Jurkat, Clone E6-1 (cell line): Measurements from ENCODE around the gene CBX8. TPM values are rescaled to one million over a fixed set of nuclear protein-coding genes. Genes with fewer than 3 reads are reported as not detected.

ENCODE experiments used
- DNase-seq: peaks from one replicate; pipeline ENCODE4 v3.0.0-alpha.2; 2011; ENCODE audit warnings: low read depth, low spot score
- H3K4me3 ChIP-seq: 2 replicates; pipeline ENCODE4 v1.5.1; 2011; ENCODE audit warnings: mild to moderate bottlenecking, low read length, control low read depth, moderate library complexity
- polyA plus RNA-seq: library from polyadenylated mRNA; unstranded; fragments of >200 nt; gene quantifications from one replicate; pipeline ENCODE4 v1.2.1, GENCODE V29; 2012; ENCODE audit warnings: missing spikeins; ENCODE audit not compliant: insufficient read length, insufficient read depth

Gene CBX8
- 17.0 TPM for polyA plus RNA-seq

- DNase-seq, result peak; percentile 99
- H3K4me3 ChIP-seq, result peak within 1 kb of the TSS; percentile 65
These were observed at the start of gene CBX8 for GRCh38 chr17:79796763-79797491. TSS of gene CBX8 (minus strand) at chr17:79797077. CDS start at chr17:79796998, 79 bp downstream.

GRCh38 chr17:79845601-79845949 is 48.7 kb upstream of the CBX8 start:
- no peak for DNase-seq

DNA sequence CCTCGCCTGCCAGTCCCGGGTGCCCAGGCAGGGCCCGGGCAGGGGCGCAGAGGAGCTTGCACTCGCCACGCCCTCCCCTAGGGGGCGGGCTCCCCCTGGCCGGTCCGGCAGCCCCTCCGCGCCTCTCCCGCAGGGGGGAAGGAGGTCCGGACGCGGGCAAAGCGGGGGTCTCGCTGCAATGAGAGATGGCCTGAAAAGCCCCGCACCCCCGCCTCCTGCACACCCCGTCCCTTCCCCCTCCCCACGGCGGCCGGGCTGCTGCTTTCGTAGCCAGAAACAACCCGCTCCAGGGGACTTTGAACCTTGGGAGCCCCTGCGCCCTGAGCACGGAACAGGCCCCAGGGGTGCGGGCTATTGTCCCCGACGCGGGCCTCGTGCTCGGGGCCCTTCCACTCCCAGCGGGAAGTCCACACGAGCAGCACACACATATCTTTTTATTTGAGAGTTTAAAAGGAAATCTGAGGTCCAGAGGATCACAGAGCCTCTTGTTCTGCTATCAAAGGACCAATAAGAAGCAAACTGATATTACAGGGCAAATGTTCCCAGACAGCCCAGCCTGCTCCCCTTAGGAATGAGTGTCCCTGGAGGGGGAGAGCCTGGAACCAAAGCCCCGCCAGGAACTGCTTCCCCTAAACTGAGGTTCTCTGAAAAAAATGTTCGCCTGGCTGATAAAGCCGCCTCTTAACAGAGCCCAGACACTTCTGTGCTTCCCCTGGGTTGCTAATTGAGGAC is 48.2 kb upstream of the CBX8 start:
- no peak for DNase-seq
- H3K4me3 ChIP-seq, result no peak overlapping the region

More at GRCh38 chr17:79845601-79845949, 48.7 kb upstream of the CBX8 start:
- no peak overlapping the region for H3K4me3 ChIP-seq

GRCh38 chr17:79843816-79844800 is 47.2 kb upstream of the CBX8 start:
- peak overlapping the region; percentile 28 for H3K4me3 ChIP-seq
- DNase-seq, result no peak

GRCh38 chr17:79843474-79843815 is 46.6 kb upstream of the CBX8 start:
- DNase-seq, result no peak
- H3K4me3 ChIP-seq, result peak overlapping the region; percentile 28

DNA sequence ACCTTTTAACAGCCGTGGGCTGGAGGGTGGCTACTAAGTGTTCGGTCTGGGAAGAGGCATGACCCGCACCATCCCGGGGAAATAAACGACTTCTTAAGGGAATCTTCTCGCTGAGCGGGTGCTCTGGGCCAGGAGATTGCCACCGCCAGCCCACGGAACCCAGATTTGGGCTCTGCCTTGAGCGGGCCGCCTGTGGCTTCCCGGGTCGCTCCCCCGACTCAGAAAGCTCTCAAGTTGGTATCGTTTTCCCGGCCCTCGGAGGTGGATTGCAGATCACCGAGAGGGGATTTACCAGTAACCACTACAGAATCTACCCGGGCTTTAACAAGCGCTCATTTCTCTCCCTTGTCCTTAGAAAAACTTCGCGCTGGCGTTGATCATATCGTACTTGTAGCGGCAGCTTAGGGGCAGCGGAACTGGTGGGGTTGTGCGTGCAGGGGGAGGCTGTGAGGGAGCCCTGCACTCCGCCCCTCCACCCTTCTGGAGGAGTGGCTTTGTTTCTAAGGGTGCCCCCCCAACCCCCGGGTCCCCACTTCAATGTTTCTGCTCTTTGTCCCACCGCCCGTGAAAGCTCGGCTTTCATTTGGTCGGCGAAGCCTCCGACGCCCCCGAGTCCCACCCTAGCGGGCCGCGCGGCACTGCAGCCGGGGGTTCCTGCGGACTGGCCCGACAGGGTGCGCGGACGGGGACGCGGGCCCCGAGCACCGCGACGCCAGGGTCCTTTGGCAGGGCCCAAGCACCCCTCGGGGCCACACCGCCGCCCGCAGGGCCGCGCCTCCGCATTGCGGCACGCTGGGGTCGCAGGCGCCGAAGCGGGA is 46.0 kb upstream of the CBX8 start:
- DNase-seq, result no peak
- peak overlapping the region; percentile 16; the same call in 1 of the 2 replicates for H3K4me3 ChIP-seq

DNA sequence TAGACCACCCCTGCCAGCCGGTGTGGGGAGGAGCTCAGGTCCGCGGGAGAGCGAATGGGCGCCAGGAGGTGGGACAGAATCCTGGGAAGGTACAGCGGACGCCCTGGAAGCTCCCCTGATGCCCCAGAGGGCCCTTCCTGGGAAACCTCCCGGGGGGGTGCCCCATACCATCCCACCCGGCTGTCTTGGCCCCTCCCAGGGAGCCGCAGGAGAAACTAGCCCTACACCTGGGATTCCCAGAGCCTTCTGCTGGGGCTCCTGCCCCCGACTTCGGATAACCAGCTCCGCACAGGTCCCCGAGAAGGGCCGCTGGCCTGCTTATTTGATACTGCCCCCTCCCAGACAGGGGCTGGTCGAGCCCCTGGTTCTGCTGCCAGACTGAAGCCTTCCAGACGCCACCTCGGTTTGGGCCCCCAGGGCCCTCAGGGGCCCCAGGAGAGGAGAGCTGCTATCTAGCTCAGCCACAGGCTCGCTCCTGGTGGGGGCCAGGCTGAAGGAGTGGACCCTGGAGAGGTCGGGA is 45.3 kb upstream of the CBX8 start:
- no peak overlapping the region for H3K4me3 ChIP-seq
- DNase-seq, result no peak

DNA sequence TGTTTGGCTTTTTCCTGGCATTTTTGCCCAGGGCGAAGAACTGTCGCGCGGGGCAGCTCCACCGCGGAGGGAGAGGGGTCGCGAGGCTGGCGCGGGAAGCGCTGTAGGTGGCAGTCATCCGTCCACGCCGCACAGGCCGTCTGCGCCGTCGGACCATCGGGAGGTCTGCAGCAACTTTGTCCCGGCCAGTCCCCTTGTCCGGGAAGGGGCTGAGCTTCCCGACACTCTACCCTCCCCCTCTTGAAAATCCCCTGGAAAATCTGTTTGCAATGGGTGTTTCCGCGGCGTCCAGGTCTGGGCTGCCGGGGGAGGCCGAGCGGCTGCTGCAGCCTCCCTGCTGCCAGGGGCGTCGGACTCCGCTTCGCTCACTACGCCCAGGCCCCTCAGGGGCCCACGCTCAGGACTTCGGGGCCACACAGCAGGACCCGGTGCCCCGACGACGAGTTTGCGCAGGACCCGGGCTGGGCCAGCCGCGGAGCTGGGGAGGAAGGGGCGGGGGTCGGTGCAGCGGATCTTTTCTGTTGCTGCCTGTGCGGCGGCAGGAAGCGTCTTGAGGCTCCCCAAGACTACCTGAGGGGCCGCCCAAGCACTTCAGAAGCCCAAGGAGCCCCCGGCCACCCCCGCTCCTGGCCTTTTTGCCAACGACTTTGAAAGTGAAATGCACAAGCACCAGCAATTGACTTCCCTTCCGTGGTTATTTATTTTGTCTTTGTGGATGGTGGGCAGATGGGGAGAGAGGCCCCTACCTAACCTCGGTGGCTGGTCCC is 44.7 kb upstream of the CBX8 start:
- H3K4me3 ChIP-seq, result no peak overlapping the region
- DNase-seq, result no peak

GRCh38 chr17:79840989-79841286 is 44.1 kb upstream of the CBX8 start:
- H3K4me3 ChIP-seq, result peak overlapping the region; percentile 23
- no peak for DNase-seq

DNA sequence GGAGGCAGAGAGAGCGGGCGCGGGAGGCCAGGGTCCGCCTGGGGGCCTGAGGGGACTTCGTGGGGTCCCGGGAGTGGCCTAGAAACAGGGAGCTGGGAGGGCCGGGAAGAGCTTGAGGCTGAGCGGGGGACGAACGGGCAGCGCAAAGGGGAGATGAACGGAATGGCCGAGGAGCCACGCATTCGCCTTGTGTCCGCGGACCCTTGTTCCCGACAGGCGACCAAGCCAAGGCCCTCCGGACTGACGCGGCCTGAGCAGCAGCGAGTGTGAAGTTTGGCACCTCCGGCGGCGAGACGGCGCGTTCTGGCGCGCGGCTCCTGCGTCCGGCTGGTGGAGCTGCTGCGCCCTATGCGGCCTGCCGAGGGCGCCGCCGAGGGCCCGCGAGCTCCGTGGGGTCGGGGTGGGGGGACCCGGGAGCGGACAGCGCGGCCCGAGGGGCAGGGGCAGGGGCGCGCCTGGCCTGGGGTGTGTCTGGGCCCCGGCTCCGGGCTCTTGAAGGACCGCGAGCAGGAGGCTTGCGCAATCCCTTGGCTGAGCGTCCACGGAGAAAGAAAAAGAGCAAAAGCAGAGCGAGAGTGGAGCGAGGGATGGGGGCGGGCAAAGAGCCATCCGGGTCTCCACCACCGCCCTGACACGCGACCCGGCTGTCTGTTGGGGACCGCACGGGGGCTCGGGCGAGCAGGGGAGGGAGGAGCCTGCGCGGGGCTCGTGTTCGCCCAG is 43.6 kb upstream of the CBX8 start:
- no peak for DNase-seq
- H3K4me3 ChIP-seq, result peak overlapping the region; percentile 23

DNA sequence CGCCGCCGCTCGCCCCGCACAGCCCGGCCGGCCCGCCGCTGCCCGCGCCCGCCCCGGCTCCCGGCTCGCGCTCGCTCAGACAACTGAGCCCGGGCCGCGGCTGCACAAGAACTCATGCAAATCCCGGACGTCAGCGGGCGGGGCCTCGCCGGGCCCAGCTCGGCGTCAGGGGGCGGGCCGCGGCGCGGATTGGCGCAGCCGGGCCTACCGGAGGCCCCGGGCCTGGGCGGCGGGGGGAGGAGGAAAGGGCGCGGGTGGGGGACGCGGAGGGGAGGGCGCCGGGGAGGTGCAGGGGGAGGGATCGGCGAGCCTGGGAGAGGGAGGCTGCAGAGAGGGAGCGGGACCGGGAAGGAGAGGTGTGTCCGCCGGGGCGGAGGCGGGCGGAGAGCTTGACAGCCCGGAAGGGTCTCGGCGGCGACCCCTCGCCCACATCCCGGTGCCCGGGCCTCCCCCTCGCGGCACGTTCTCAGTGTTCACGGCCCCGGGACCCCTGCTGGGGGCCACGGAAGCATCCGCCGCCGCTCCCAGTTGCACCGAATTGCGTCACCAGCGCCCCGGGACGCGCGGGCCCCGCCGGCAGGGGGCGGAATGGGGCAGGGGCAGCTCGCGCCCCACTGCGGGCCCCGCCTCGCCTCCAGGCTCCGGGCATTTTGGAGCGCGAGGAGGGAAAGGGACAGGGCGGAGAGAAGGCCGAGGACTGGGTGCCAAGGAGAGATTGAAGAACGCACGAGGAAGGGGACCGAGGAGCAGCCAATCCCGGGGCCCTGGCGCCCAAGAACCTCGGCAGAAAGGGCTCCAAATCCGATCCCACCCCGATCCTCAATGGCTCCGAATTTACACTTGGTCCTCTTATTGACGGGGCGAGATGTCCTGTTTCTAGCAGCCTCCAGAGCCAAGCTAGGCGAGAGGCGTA is 42.7 kb upstream of the CBX8 start, which contains the start of gene CBX4:
CBX4 (minus strand) TSS at position 85 of the 913 bp plus-strand sequence. CDS start 189 bp downstream, outside the sequence.
- H3K4me3 ChIP-seq, result peak within 1 kb of the TSS; percentile 86
- peak; percentile 85 for DNase-seq

- H3K4me3 ChIP-seq, result peak overlapping the region; percentile 86
- peak; percentile 38 for DNase-seq
These were observed 41.8 kb upstream of the CBX8 start for GRCh38 chr17:79838522-79839274.

DNA sequence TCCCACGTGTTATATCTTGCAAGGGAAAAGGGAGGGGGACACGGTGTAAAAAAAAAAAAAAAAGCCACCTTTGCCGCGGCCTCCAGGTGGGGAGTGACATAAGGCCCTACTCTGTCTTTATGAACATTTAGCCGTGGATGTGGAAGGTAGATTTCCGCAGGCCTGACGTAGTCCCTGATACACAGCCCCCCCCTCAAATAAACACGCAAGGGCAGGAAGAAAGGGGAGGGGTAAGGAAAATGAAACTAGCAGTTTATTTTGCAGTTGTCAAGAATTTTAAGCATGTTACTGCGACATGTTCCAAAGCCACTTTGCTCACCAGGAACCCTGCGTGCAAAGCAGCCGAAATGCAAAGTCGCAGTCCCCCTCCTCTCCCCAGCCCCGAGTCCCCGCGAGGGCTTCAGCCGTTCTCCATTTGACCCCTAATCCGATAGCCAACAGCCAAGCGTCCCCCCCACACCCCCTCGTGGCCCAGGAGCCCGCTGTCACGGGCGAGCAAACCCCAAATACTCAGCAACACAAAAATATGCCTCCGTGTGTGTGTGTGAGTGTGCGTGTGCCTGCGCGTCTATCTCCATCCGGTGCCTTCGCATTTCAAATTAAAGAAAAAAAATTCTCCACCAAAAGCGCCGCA is 41.1 kb upstream of the CBX8 start:
- H3K4me3 ChIP-seq, result peak overlapping the region; percentile 86
- DNase-seq, result no peak

GRCh38 chr17:79836972-79837887 is 40.4 kb upstream of the CBX8 start:
- DNase-seq, result peak; percentile 84
- peak overlapping the region; percentile 86 for H3K4me3 ChIP-seq
